ENCODE data around the gene GPER1.

Gene GPER1

DNA sequence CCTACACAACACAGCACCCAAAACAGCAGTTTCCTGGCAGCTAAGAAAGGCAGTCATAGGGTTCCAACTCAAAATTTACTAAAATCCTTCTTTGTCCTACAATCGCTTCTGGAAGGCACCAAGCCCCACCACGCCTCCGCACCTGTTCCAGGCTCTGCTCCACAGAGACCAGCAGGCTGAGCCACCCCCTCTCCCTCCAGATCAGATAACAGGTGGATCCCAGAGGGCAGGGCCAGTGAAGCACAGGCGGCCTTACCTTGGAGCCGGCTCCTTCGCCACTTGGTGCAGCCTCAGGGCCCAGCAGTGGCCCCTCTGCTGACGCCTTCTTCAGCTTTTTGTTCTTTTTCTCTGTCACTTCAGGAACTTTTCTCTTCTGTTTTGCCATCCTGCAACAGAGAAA lies 39.1 kb downstream of the GPER1 start:
- Histone ChIP-seq H3K4me3 (replicated peaks; ENCODE audit: low read depth, low read length) (no peak overlapping the region), H3K27me3 (replicated peaks; ENCODE audit: control insufficient read depth, insufficient read depth, low read length) (no peaks in the 10 kb centered on the region), H3K36me3 (ENCODE audit: control insufficient read depth, insufficient read depth, low read length) (peaks cover 13% of the 10 kb centered on the region)
- DNase-seq (ENCODE audit: extremely low read depth, insufficient read length): no peak
- TF ChIP-seq, protein P1, sequence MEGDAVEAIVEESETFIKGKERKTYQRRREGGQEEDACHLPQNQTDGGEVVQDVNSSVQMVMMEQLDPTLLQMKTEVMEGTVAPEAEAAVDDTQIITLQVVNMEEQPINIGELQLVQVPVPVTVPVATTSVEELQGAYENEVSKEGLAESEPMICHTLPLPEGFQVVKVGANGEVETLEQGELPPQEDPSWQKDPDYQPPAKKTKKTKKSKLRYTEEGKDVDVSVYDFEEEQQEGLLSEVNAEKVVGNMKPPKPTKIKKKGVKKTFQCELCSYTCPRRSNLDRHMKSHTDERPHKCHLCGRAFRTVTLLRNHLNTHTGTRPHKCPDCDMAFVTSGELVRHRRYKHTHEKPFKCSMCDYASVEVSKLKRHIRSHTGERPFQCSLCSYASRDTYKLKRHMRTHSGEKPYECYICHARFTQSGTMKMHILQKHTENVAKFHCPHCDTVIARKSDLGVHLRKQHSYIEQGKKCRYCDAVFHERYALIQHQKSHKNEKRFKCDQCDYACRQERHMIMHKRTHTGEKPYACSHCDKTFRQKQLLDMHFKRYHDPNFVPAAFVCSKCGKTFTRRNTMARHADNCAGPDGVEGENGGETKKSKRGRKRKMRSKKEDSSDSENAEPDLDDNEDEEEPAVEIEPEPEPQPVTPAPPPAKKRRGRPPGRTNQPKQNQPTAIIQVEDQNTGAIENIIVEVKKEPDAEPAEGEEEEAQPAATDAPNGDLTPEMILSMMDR (IDR thresholded peaks at IDR 0.05; ENCODE audit: insufficient read depth, low read length, poor library complexity, severe bottlenecking): no peak

DNA sequence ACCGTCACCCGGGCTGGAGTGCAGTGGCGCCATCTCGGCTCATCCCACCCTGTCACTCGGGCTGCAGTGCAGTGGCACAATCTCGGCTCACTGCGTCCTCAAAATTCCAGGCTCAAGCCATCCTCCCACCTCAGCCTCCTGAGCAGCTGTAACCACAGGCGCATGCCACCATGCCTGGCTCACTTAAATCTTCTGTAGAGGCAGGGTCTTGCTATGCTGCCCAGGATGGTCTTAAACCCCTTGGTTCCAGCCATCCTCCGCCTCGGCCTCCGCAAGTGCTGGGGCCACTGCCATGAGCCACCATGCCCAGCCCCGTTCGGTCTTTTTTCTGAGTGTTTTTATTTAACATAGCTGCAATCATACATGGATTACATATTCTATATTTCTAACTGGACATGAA lies 41.5 kb downstream of the GPER1 start:
- Histone ChIP-seq H3K27me3 (replicated peaks; ENCODE audit: control insufficient read depth, insufficient read depth, low read length) (no peaks in the 10 kb centered on the region), H3K36me3 (ENCODE audit: control insufficient read depth, insufficient read depth, low read length) (peaks cover 12% of the 10 kb centered on the region), H3K4me3 (replicated peaks; ENCODE audit: low read depth, low read length) (no peak overlapping the region)
- no peak for DNase-seq (ENCODE audit: extremely low read depth, insufficient read length)
- TF ChIP-seq, protein P1 (IDR thresholded peaks at IDR 0.05; ENCODE audit: insufficient read depth, low read length, poor library complexity, severe bottlenecking): no peak

DNA sequence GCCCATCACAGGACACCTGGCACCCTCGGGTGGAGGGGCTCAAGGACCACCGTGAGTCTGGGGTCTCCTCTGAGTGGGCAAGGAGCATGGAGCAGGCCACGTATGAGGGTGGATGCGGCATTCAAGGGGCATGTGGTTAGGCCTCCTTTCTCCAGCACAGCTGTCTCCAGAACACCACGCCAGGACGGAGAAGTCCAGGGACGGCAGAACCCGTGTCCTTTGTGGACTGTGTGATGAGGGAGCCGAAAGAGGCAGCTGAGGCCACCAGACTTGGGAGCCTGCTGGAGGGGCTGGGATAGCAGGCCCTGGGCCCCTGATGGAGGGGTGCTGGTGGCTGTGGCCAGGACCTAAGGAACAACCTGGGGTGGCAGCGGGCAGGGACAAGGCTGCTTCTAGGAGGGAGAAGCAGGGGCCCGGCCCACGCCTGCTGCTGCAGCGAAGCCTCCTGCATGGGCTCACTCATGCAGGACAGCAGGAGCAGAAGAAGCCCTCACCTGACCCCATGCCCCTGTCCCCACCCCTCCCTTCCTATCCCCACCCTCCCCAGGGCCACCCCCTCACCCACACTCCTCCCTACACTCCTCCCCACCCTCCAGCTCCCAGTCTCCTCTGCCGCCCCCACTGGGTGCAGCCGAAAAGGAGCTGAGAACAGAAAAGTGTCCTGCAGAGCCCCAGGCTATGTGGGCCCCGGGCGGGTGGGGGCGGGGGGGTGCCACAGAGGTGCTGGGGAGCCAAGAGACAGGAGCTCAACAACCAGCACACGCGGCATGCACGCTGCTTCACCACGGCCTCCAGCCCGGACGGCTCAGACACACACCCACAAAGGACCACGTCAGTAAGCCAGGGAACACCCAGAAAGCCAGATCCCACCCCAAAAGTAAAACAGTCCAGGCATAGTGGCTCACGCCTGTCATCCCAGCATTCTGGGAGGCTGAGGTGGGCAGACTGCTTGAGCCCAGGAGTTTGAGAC lies 42.4 kb downstream of the GPER1 start:
- TF ChIP-seq, protein P1 (IDR thresholded peaks at IDR 0.05; ENCODE audit: insufficient read depth, low read length, poor library complexity, severe bottlenecking): no peak
- H3K27me3 ChIP-seq (replicated peaks; ENCODE audit: control insufficient read depth, insufficient read depth, low read length): no peaks in the 10 kb centered on the region
- H3K4me3 ChIP-seq (replicated peaks; ENCODE audit: low read depth, low read length): no peak overlapping the region
- H3K36me3 ChIP-seq (ENCODE audit: control insufficient read depth, insufficient read depth, low read length): peaks cover 10% of the 10 kb centered on the region
- DNase-seq (ENCODE audit: extremely low read depth, insufficient read length): no peak

DNA sequence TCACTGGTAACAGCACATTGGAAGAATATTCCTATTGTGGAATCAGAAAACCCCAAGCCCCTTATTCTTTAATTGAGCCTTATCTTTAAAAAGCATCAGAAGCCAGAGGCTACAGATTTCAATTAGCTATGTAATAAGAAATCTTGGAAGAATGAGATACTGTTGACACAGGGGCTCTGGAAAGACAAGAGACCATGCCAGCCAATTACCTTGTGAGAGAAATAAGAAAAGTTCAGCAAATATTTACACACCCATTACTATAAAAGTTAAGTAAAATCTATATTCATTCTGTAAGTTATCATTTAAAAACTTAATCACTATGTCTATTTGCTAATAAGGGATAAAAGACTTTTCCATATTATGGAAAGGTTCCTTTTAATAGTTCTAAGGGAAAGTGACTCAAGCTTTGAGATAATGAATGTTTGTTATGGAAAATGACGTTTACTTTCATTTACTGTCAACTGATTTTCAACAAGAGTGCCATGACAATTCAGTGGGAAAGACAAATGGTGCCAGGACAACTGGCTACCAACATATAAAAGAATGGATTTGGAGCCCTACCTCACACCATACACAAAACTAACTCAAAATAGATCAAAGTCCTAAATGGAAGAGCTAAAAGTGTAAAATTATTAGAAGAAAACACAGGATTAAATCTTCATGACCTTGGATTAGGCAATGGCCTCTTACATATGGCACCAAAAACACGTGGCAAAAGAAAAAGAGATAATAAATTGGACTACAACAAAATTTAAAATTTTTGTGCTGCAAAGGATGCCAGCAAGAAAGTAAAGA lies 43.8 kb downstream of the GPER1 start:
- TF ChIP-seq, protein P1 (IDR thresholded peaks at IDR 0.05; ENCODE audit: insufficient read depth, low read length, poor library complexity, severe bottlenecking): no peak
- Histone ChIP-seq H3K36me3 (ENCODE audit: control insufficient read depth, insufficient read depth, low read length) (peaks cover 10% of the 10 kb centered on the region), H3K27me3 (replicated peaks; ENCODE audit: control insufficient read depth, insufficient read depth, low read length) (no peaks in the 10 kb centered on the region), H3K4me3 (replicated peaks; ENCODE audit: low read depth, low read length) (no peak overlapping the region)
- no peak for DNase-seq (ENCODE audit: extremely low read depth, insufficient read length)

DNA sequence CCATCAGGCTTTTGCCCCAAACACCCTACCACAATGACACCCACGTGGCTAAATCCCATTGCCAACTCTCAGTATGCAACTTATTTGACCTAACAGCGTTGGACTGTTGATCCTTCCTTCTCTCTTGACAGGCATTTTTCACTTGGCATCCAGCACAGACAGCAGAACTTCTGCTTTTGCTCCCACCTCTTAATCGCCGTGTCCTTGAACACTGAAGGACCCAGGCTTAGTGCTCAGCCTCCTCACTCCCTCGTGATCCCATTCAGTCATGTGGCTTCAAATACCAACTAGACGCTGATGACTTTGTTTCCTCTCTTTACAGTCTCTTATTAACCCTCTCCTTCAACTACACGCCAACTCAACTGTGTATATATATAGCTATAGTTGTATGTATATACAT lies 47.0 kb downstream of the GPER1 start:
- Histone ChIP-seq H3K4me3 (replicated peaks; ENCODE audit: low read depth, low read length) (no peak overlapping the region), H3K27me3 (replicated peaks; ENCODE audit: control insufficient read depth, insufficient read depth, low read length) (no peaks in the 10 kb centered on the region), H3K36me3 (ENCODE audit: control insufficient read depth, insufficient read depth, low read length) (peaks cover 5% of the 10 kb centered on the region)
- TF ChIP-seq, protein P1 (IDR thresholded peaks at IDR 0.05; ENCODE audit: insufficient read depth, low read length, poor library complexity, severe bottlenecking): no peak
- DNase-seq (ENCODE audit: extremely low read depth, insufficient read length): no peak

Data from GM06990 (cell line).